Dedifferentiated amniotic fluid mesenchymal stem cell (primary cell): ENCODE data around the gene SKOR1.

Source experiments
- DNase-seq: peaks from one replicate; pipeline ENCODE4 v3.0.0-alpha.2; 2016; ENCODE audit errors: extremely low spot score

SKOR1 gene

DNA sequence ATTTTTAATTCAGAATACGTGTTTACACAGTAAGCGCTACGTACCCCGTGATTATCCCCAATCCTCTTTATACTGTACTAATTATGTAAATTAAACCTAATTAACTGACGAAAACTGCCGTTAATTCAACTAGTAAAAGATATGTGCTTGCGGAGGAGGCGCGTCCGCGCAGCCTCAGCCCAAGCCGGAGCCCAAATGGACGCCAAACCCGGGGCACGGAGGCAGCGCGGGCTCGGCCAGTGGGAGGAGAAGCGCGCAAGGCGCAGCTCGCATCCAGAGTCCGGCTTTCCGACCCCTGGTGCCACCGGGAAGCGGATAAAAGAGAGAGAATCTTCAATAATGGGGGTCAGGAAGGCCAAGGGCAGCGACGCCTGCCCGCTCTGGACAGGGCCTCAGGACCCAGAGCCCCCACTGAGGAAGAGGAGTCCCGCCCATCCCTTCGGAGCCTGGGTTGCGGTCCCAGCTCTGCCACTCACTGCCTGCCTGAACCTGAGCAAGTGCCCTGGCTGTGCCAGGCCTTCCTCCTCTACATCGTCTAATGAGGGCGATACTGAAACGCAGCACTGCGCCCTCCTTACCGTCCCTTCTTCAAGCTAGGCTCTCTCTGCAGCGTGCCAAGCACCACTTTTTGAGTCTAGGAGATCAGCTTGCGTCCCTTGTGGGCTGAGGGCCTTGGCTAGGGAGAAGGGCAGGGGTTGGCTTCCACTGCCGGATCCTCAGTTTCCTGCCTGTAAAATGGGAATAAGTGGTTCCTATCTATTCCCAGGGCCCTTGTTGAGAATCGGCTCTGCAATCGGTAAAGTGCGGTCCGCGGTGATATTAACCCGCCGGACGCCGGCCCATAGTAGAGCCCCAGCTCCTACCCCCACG is 5.0 kb upstream of the SKOR1 start:
- no peak for DNase-seq

DNA sequence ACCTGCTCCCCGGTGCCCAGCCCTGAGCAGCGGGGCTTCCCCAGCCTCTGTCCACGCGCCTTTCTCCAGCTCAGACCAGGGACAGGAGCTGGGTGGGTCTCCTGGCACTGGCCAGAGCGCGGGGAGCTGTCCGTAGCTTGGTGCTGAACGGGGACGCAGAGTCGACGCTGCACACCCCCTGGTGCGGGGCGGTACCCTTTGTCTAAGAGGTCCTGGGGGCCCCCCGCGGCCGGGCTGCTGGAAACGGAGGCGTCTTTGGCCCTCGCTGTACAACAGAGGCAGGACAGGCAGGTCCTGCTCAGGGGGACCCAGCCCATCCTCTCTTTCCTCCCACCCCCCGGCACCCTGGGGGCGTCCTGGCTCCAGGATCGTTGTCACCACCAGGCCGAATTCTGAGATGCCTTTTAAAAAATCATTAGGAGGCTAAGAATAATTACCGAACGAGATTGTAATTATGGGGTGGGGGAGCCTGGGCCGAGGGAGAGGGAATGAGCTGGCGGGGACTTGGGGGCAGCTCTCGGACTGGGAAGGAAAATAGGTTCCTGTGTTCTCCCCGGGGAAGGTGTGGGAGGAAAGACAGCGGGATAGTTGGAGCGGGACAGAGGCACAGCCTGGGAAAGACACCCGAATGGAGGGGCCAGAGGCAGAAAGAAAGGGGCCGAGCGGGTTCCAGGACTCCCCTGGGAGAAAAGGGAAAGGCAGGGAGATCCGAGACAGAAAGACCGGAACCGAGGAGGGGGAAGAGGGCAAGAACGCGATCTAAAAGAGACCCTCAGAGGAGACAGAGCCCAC is 4.1 kb upstream of the SKOR1 start:
- no peak for DNase-seq

DNA sequence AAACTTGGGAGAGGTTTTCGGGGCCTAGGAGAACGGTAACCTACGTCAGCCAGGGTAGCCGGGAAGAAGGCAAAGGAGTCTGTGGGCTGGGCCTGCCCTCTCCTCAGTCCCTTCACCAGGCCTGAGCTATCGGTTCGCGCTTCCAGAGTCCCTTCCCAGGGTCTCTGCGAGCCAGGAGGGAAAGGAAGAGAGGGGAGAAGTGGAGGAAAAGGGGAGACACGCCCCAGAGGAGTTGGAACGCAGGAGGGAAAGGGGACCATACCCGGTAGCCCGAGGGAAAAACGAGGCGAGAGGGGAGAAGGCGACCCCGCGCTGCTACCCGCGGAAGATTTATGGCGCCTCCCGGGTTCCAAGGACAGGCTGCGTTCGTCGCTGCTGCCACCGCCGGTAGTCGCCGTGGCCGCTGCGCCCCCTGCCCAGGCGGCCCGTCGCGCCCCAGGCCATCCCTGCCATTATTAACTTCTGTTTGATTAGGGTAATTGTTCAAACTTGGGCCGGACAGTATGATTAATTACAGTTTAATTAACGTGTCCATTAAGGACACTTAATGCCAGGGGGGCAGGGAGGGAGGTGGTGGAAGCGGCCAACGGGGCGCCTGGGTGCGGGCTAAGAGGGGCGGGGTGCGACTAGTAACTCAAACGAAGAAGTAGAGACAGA is 3.4 kb upstream of the SKOR1 start:
- DNase-seq: no peak

DNA sequence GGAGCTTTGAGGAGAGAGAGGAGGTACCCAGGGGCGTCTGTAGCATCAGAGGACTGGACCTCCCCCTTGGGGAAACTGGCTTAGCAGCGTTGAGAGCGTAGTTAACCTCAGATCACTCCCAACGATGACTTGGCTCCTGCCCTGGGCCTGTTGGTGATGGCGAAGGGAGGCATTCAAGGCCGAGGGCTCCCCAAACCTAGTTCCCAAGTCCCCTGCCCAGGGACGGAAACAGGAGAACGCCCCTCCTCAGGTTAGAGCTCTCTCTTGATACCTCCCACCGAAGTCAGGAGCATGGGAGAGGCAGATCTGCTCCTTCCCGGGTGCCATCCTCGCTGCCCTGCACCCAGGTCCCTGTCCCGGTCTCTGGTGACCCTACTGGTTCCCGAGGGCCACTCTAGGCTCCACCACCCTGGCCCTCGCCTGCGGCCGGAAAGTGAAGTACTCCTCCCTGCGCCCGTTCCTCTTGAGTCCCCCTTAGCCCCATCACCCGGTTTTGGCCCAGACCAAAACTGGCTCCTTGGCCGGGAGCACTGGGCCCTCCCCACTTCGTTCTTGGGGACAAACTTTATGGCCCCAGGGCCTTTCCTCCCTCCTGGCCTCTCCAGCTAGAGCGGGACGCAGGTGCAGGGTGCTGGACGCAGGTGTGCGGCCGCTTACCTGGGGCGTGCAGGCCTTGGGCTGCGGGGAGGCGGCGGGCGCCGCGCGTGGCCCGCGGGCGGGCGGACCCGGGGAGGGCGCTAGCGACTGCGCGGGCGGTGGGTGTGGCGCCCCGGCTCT is 2.6 kb upstream of the SKOR1 start:
- no peak for DNase-seq

DNA sequence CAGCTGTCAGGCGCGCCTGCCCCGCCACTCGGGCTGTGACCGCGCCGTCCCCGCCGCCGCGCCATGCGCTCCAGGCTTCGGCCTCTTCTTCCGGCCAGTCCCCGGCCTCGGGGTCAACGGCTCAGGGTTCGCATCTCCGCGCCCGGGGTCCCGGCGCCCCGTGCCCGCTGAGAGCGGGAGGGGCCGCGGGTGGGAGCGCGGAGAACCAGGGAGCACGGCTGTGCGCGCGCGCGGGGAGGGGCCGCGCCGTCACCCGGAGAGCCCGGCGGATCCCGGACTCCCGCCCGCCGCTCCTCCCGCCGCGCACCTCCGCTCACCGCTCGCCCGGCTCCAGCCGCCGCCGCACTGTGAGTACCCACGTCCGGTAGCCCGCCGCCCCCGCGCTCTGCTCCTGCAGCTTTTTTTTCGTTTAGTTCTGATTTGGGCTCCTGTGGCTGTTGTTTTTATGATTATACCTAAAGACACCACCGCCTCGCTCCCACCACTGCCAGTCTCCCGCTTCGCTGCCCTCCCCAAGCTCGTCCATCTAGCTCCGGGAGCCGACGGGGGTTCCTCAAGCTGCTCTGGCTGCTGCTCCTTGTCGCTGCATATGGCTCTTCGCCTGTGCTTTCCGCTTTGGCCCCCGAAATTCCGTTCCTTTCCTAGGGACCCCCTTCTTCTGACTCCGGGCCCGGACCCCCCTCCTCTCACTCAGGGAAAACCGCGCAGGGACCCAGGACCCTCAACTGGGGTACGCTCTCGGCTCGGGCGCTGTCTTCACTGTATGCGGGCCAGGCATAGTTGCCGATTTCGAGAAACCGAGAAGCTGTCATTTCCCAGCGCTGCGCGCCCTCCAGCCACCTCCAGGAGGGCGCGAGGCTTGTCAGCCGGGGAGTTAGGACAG is 1.8 kb upstream of the SKOR1 start:
- DNase-seq: no peak

- DNase-seq: no peak
Measured at GRCh38 chr15:67824197-67824968, 926 bp upstream of the SKOR1 start.

- DNase-seq: no peak
Measured at GRCh38 chr15:67825881-67826716, 790 bp downstream of the SKOR1 start.

DNA sequence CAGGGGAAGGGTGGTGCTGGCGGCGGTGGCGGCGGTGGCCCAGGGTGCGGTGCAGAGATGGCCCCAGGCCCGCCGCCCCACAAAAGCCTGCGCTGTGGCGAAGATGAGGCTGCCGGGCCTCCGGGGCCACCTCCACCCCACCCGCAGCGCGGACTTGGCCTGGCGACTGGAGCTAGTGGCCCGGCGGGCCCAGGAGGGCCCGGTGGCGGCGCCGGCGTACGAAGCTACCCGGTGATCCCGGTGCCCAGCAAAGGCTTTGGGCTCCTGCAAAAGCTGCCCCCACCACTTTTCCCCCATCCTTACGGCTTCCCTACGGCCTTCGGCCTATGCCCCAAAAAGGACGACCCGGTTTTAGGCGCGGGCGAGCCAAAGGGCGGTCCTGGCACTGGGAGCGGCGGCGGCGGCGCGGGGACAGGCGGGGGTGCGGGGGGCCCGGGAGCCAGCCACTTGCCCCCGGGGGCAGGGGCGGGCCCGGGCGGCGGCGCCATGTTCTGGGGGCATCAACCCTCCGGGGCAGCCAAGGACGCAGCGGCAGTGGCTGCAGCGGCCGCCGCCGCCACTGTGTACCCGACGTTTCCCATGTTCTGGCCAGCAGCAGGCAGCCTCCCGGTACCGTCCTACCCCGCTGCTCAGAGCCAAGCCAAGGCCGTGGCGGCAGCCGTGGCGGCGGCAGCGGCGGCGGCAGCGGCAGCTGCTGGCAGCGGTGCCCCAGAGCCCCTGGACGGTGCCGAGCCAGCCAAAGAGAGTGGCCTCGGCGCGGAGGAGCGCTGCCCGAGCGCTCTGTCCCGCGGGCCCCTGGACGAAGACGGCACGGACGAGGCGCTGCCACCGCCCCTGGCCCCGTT is 1.6 kb downstream of the SKOR1 start:
- DNase-seq: no peak

GRCh38 chr15:67827562-67828277 is 2.4 kb downstream of the SKOR1 start:
- no peak for DNase-seq

DNA sequence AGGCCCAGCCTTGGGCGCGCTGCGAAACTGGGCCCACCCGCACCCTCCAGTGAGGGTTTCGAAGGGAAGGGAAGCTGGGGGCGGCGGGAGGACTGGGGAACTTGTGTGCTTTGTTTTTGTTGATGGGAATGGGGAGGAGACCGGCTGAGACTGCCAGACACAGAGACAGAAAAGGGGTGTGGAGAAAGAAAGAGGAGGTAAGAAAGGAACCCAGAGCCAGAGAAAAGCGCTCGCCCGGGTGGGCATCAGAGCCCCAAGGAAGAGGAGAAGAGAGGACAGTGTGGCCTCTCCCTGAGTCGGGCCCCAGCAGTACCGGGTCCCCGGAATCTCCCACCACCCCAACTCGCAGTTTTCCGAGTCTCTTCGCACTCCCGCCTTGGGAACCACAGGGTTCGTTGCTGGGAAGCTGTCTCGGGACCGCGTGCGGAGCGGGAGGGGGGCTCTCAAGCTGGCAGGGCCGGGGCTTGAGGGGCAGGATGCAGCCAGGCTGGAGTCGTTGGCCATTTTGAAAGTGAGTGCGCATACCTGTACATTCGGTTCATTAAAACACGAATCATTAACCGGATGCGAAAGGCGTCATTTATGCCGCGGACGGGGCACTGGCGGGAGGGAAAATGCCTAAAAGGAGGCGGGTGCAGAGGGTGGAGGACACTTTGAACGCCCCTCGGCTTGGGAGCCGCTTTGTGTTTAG is 3.1 kb downstream of the SKOR1 start:
- no peak for DNase-seq

DNA sequence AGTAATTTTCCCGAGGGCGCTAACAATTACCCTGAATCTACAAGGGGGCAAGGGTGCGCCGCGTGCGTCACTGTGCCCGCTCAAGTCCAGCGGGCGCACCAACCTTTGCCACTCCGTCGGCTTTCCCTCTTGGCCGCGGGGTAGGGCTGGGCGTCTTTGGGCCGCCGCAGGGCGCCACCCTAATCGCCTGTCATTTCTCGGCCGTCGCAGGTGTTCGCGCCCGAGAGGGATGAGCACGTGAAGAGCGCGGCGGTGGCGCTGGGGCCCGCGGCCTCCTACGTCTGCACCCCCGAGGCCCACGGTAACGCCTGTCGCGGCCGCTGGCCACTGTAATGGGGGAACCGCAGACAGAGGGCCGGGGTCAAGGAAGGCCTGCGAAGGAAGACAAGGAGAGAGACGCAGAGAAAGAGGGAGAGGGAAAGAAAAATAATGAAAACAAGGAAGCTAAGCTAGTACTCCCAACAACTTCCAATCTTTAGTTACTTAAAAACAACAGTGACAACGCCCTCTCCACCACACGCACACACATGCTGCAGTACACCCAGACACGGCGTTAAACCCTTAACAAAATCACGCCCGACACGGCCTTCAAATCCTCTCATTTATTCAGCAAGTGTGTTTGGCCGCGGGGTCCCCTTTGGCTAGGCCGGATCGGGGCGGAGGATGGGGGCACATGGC is 3.8 kb downstream of the SKOR1 start:
- DNase-seq: no peak

DNA sequence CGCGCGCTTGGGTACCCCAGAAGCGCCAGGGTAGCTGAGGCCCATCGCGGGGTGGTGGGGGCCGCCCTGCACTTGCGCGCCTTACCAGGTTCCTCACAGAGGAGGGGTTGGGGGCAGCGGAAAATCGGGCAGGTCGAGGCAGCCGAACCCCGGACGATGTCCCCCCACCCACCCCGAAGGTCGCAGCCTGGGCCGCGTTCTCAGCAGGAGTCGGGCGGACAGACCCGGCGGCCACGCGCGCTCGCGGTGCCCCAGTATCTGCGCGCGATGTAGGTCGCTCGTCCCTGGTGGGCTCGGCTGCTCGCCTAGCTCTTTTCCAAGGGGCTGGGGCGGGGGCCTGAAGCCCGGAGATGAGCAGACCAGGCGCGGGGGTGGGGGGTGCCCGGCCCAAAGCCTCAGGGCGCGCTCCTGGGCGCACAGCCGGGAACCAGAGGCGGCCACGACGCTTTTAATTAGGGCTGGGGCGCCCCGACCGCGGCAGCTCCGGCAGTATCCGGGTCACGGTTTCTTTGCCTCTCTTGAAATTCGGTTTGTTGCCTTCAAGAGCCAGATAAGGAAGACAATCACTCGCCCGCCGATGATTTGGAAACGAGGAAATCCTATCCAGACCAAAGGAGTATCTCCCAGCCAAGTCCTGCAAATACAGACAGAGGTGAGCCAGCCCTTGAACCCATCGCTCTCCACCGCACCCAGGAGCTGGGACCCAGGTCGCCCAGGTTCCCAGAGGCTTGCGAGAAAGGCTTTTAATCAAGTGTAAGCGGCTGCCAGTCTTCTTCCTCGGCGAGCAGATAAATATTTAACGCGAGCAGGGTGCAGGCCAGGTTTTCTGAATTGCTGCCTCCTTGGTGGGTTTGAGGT is 4.6 kb downstream of the SKOR1 start:
- no peak for DNase-seq

GRCh38 chr15:67831363-67831762 is 6.1 kb downstream of the SKOR1 start:
- DNase-seq: no peak

DNA sequence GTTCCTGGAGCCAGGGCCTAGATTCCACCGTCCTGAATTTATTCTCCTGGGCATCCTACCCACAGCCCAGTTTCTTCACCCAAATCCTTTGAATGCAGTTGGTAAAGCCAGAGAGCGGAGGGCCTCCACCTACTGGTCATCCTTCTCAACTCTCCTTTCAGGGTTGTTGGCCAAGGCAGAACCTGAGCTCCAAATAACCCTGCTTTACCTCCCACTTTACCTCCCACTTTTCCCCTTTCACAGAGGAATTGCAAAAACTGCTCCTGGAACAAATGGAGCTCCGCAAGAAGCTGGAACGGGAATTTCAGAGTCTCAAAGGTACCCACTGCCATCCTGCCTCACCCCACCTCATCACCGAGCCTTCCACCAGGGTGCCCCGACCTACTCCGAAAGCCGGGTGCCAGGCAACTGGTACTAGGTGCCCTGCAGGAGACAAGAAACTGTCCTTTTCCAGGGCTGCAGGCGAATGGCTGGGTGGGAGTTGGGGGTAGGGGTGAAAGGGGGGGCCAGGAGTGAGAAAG is 6.8 kb downstream of the SKOR1 start:
- no peak for DNase-seq
